RWPE2 (cell line): Measurements from ENCODE around the gene DDC.

Source experiments
- ATAC-seq: fragments of 200-7000 bp; cut with Tn5 transposase; 3 replicates; pipeline ENCODE4 v1.9.1; 2021; ENCODE audit warnings: low read depth
- DNase-seq: peaks from one replicate; pipeline ENCODE4 v3.0.0-alpha.2; 2020; ENCODE audit warnings: low spot score
- H3K27ac ChIP-seq: fragments of 450-650 bp; 2 replicates; pipeline ENCODE4 v1.5.1; 2017; ENCODE audit warnings: mild to moderate bottlenecking; ENCODE audit not compliant: poor library complexity, severe bottlenecking
- H3K27me3 ChIP-seq: fragments of 250-450 bp; sonication (Bioruptor Pico); 2 replicates; pipeline ENCODE4 v1.5.1; 2021; ENCODE audit warnings: mild to moderate bottlenecking, moderate library complexity; ENCODE audit not compliant: insufficient read depth, poor library complexity, severe bottlenecking
- H3K36me3 ChIP-seq: fragments of 250-450 bp; sonication (Bioruptor Pico); 2 replicates; pipeline ENCODE4 v1.5.1; 2020; ENCODE audit warnings: low read depth, mild to moderate bottlenecking, moderate library complexity
- H3K4me1 ChIP-seq: fragments of 250-450 bp; sonication (Bioruptor Pico); 2 replicates; pipeline ENCODE4 v1.5.1; 2021; ENCODE audit warnings: mild to moderate bottlenecking, moderate library complexity; ENCODE audit not compliant: insufficient read depth, poor library complexity, severe bottlenecking
- H3K4me3 ChIP-seq: fragments of 250-450 bp; sonication (Bioruptor Pico); 2 replicates; pipeline ENCODE4 v1.5.1; 2021; ENCODE audit warnings: mild to moderate bottlenecking, moderate library complexity; ENCODE audit not compliant: severe bottlenecking
- H3K9me3 ChIP-seq: fragments of 250-450 bp; sonication (Bioruptor Pico); 2 replicates; pipeline ENCODE4 v1.5.1; 2021; ENCODE audit warnings: mild to moderate bottlenecking, moderate library complexity; ENCODE audit not compliant: severe bottlenecking
- TF ChIP-seq, protein P1 (sequence below): fragments of 450-650 bp; IDR thresholded peaks from one replicate; pipeline ENCODE4 v1.5.1; 2017; ENCODE audit warnings: mild to moderate bottlenecking, moderate library complexity; ENCODE audit not compliant: poor library complexity, severe bottlenecking

The DDC gene

GRCh38 chr7:50513166-50513871 is 51.9 kb downstream of the DDC start:
- Histone ChIP-seq H3K27me3 (no peaks in the 10 kb centered on the region), H3K9me3 (no peaks in the 10 kb centered on the region), H3K4me3 (no peak overlapping the region), H3K4me1 (no peaks in the 10 kb centered on the region), H3K27ac (no peak overlapping the region), H3K36me3 (no peaks in the 10 kb centered on the region)
- DNase-seq (no peak), ATAC-seq (no peak)
- TF ChIP-seq, protein P1, sequence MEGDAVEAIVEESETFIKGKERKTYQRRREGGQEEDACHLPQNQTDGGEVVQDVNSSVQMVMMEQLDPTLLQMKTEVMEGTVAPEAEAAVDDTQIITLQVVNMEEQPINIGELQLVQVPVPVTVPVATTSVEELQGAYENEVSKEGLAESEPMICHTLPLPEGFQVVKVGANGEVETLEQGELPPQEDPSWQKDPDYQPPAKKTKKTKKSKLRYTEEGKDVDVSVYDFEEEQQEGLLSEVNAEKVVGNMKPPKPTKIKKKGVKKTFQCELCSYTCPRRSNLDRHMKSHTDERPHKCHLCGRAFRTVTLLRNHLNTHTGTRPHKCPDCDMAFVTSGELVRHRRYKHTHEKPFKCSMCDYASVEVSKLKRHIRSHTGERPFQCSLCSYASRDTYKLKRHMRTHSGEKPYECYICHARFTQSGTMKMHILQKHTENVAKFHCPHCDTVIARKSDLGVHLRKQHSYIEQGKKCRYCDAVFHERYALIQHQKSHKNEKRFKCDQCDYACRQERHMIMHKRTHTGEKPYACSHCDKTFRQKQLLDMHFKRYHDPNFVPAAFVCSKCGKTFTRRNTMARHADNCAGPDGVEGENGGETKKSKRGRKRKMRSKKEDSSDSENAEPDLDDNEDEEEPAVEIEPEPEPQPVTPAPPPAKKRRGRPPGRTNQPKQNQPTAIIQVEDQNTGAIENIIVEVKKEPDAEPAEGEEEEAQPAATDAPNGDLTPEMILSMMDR, result no peak

- no peaks in the 10 kb centered on the region for H3K36me3 ChIP-seq
- DNase-seq (no peak), ATAC-seq (no peak)
- no peaks in the 10 kb centered on the region for H3K9me3 ChIP-seq
- TF ChIP-seq, protein P1, result no peak
- H3K4me1 ChIP-seq, result no peaks in the 10 kb centered on the region
- no peak overlapping the region for H3K27ac ChIP-seq
- no peaks in the 10 kb centered on the region for H3K27me3 ChIP-seq
- H3K4me3 ChIP-seq, result no peak overlapping the region
These were observed 52.8 kb downstream of the DDC start for GRCh38 chr7:50512384-50512783.

DNA sequence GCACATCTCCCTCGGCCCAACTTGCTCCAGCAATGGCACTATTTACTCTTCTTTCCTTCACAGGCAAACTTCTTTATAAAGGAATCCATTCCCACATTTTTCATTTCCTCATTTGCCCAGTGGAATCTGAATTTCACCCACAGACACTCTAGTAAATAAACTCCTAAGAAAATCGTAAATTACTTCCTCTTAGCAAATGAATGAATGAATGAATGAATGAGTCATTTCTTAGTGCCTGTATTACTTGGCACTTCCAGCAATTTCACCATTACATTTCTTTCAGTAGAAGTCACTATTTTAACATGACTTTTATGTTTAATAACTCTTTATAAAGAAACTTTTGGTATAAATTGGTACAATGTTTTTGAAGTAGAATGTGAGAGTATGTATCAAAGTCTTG is 55.7 kb downstream of the DDC start:
- no peaks in the 10 kb centered on the region for H3K9me3 ChIP-seq
- H3K27me3 ChIP-seq, result no peaks in the 10 kb centered on the region
- no peaks in the 10 kb centered on the region for H3K4me1 ChIP-seq
- no peak overlapping the region for H3K27ac ChIP-seq
- DNase-seq (no peak), ATAC-seq (no peak)
- no peaks in the 10 kb centered on the region for H3K36me3 ChIP-seq
- no peak overlapping the region for H3K4me3 ChIP-seq
- TF ChIP-seq, protein P1, result no peak

GRCh38 chr7:50508471-50508943 is 56.7 kb downstream of the DDC start:
- no peaks in the 10 kb centered on the region for H3K9me3 ChIP-seq
- TF ChIP-seq, protein P1, result no peak
- no peak for DNase-seq
- ATAC-seq, result no peak
- peaks cover 3% of the 10 kb centered on the region for H3K4me1 ChIP-seq
- H3K36me3 ChIP-seq, result no peaks in the 10 kb centered on the region
- H3K27me3 ChIP-seq, result no peaks in the 10 kb centered on the region
- no peak overlapping the region for H3K27ac ChIP-seq
- no peak overlapping the region for H3K4me3 ChIP-seq

DNA sequence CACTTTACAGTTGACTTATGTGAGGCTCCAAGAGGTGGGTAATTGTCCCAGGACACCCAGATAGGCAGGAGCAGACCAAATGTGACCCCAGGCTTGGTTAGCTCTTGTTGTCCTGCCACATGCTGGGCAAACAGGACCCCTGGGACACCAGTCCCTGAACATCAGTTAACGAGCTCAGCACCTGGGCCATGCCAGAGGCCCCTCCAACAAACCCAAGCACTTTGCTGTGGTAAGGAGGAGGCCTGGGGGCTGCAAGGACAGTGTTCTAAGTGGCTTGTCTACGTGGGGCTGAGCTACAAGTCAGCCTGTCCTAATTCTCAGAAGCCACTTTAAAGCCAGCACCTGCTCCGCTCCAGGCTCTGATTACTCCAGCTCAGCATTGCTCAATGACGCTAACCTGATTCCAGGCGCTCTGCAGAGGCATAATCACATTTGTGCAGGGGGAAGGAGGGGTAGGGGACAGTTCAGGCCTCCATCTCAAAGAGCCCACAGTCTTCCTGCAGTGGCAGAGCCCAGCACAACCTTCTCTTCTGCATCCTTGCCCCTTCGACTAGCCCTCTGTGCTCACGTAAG is 57.2 kb downstream of the DDC start:
- H3K9me3 ChIP-seq, result no peaks in the 10 kb centered on the region
- H3K4me1 ChIP-seq, result peaks cover 4% of the 10 kb centered on the region
- H3K4me3 ChIP-seq, result no peak overlapping the region
- no peak for DNase-seq
- TF ChIP-seq, protein P1, result no peak
- no peak for ATAC-seq
- no peak overlapping the region for H3K27ac ChIP-seq
- no peaks in the 10 kb centered on the region for H3K27me3 ChIP-seq
- no peaks in the 10 kb centered on the region for H3K36me3 ChIP-seq
